ENCODE measurements around the gene LRRK1.

GRCh38 chr15:100875976-100876375 lies 43.2 kb upstream of the LRRK1 start:
- TF ChIP-seq POLR2A (IDR thresholded peaks at IDR 0.05; ENCODE audit: low read depth, low read length) (no peak), TAF1 (IDR thresholded peaks at IDR 0.05; ENCODE audit: borderline replicate concordance, low read depth, low read length) (no peak)
